GM18873 (cell line): ENCODE measurements around the gene MPV17.
"Not testable (repeated sequence)": the region's sequence is repeated elsewhere in the genome, so short reads cannot be mapped to it uniquely, and the experiment has no call there.

Experiments used
- ATAC-seq: cut with Tn5 transposase; IDR thresholded peaks from one replicate; pipeline ENCODE4 v1.9.1; 2021; ENCODE audit warnings: mild to moderate bottlenecking, moderate library complexity, moderate number of reproducible peaks; ENCODE audit not compliant: unreplicated experiment, low FRiP score

MPV17 gene

GRCh38 chr2:27323596-27324285 is 844 bp upstream of the MPV17 start:
- ATAC-seq = no peak

- no peak for ATAC-seq
Observed at GRCh38 chr2:27322301-27322765, 564 bp downstream of the MPV17 start.

DNA sequence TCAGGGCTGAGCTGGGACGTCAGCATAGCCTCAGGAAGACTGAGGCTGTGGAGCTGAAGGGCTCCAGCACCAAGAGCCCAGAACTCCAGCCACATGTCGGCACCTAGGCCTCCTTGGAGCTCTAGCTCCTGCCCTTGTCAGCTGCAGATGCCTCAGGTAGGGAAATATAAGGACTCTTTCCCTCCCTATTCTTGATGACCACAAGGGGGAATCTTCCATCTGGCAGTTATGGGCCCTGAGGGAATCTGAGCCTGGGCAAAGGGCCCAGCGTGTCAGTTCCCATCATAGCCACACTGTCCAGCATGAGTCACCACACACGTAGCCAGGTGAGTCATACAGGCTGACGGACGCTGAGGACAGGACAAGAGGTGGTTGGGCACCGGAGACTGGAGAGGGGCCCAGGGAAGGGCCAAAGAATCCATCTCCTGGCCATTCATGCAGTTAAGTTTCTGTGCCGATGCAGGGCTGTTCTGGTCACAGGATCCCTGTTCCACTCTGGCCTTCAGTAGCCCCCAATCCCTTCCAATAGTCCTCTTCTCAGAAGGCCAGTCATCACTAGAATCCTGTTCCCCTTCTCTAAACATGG is 1.8 kb downstream of the MPV17 start:
- ATAC-seq = no peak

- ATAC-seq = not testable (repeated sequence)
Observed at GRCh38 chr2:27319839-27320238, 3.1 kb downstream of the MPV17 start.

- ATAC-seq = no peak
Observed at GRCh38 chr2:27316655-27317412, 6.1 kb downstream of the MPV17 start.

DNA sequence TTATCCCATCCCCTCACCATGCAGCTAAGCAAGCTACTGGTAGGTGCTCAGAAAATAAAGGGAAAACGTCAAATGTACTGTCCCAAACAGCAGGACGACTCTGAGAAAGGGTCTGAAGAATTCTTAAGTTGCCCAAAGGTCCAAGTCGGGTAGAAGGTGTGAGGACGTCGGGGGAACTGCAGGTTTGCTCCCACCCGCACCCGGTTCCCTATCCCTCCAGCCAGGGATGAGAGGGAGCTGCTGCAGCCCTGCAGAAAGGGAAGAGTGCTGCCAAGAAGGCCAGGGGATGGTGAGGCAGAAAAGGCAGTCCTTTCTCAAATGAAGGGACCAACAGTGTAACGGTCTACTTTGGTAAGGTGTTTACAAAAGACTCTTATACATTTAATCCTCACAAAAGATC is 7.8 kb downstream of the MPV17 start:
- no peak for ATAC-seq

GRCh38 chr2:27314709-27315108 is 8.2 kb downstream of the MPV17 start:
- no peak for ATAC-seq

DNA sequence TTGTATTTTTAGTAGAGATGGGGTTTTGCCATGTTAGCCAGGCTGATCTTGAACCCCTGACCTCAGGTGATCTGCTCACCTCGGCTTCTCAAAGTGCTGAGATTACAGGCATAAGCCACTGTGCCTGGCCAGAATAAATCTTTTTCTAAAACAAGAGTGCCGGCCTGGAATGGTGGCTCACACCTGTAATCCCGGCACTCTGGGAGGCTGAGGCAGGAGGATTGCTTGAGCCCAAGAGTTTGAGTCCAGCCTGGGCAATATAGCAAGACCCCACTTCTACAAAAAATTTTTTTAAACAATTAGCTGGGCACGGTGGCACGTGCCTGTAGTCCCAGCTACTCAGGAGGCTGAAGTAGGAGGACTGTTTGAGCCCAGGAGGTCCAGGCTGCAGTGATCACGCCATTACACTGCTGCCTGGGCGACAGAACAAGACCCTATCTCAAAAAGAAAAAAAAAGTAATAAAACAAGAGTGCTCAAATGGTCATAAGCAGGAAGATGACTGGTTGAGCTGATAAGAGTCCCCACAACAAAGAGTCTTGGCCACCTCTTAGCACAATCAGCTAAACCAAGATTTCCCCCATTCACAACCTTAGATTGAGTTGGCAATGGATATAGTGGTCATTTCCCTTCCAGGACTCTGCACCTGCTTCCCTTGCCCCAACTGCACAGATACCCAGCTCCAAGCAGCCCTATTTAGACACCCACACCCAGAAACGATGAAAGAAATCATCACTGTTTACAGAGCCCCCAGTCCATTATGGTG is 8.8 kb downstream of the MPV17 start:
- no peak for ATAC-seq

DNA sequence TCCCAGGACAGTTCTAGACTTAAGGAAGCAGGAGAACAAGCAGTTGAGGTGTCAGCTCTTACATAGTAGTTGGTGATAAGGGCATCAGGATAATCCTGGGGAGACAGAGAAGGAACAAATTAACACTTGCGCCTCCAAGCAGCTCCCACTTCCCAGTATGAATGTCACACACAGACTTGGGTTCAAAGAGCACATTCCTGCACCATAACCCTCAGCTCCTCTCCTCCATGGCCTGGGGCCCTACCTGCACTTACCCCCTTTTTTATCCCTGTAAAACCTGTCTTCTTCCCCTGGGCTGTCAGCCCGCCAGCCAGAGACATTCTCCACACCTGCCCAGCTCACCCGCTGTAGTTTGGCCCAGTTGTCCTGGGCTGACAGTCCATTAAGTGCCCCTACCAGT is 10.7 kb downstream of the MPV17 start:
- no peak for ATAC-seq

DNA sequence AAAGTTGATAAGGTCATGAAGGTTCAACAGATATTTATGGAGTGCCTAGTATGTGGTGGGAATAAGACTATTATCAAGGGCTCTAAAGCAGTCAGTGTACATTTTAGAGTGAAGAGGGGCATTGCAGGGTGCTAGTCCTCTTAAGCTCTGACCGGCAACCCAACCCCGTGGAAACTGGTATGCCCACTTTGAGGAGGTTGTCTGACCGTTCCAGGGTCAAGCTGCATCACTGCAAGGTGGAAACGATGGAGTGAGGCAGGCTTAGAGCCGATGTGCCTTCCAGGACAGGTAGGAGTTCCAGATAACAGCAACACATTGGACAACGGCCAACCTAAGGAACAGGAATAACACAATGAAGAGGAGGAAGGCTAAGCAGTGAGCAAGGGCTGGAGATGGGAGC is 13.2 kb downstream of the MPV17 start:
- ATAC-seq = no peak

DNA sequence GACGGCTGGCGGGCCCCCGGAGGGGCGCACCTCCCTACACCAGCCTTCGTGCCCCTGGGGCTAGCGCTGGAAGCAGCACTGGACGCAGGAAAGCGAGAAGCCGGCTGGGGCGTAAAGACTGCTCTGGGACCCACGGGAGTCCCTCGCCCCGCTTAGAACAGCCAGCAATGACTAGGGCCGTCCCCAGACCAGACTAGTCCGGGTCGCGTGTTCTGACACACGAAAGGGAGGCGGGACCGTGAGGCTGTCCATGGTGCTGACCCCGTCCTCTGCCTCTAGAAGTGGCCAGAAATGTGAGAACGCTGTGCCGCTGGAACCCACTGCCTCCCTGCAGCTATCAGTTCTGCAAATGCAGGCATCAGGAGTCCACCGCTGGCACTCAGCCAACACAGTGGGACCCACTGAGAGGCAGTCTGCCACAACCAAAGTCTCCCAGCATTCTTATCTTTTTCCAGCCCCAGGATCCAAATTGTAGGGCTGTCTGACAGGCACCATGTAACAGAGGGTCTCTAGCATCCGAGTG is 14.5 kb downstream of the MPV17 start, which contains the start of gene UCN:
Gene UCN (minus strand): TSS at position 87 of the 523 bp plus-strand sequence. CDS start 550 bp downstream, outside the sequence.
- ATAC-seq = no peak

DNA sequence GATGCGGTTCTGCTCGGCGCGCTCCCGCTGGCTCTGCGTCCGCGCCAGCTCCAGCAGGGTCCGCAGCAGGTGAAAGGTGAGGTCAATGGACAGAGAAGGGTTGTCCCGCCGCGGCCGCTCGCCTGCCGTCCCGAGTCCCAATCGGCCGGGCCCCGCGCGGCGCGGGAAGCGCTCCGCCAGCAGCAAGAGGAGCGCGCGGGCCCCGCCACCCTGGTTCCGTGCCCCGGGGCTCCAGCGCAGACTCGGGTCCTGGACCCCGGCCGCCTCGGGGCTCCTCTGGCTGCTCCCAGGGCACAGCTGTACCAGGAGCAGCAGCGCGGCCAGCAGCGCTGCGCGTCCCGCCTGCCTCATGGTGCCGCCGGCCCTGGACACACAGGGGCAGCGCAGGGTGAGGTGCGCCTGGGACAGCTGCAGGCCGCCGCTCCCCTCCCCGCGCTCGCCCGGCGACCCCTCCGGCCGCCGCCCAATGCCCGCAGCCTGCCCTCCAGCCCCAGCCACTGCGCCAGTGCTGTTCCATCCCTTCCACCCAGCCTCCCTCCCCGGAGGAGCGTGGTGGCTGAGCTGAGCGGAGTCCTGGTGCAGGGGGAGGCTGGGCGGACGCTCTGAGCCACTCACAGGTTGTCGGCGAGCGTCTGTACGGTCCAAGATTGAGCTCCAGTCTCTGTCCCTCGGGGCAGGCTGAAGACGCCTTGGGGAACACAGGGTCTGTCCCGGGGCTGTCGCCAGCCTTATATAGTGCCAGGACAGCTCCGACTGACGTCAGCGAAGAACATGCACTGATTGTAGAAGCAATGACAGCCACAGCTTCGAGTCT is 15.1 kb downstream of the MPV17 start:
- no peak for ATAC-seq

- ATAC-seq = no peak
Observed at GRCh38 chr2:27307287-27307544, 15.7 kb downstream of the MPV17 start.

DNA sequence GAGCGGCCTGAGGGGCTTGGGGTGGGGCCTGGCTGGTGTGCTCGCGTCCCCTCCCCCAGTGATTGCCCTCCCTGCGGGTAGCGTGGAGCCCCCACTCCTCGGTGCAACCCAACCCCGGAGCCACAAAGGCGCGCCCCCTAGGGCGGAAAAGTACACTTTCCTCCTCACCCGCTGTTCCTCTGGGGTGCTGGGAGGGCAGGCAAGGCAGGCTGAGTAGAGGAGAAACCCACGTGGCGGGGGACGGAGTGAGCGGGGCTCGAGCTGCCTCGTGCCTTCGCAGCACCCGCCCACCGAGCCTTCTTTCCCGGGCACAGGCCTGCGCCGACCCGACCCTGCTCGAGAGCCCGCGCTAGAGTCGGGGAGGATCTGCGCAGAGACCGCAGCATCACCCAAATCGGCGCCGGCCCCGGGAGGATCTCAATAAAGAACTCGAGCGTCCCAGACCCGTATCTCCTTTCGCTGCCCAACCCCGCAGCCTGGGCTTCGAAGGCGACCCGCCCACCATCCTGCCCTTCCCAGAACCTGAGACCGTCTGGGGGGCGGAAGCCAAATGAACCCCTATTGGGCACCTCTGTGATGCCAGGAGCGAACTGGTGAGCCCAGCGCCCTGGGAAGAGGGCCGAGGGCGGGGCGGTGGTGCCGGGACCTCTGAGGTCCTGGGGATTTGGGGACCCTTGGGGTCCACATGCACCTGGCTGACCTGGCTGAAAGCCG is 16.2 kb downstream of the MPV17 start:
- no peak for ATAC-seq

GRCh38 chr2:27306136-27306535 is 16.8 kb downstream of the MPV17 start:
- ATAC-seq = no peak

- ATAC-seq = no peak
Observed at GRCh38 chr2:27305516-27305915, 17.4 kb downstream of the MPV17 start.

GRCh38 chr2:27304488-27305240 is 18.2 kb downstream of the MPV17 start:
- ATAC-seq = no peak
